Measurements from ENCODE around the gene SLC5A2. TPM values are rescaled to one million over a fixed set of nuclear protein-coding genes. Genes with fewer than 3 reads are reported as not detected.
"Not testable (repeated sequence)": the region's sequence is repeated elsewhere in the genome, so short reads cannot be mapped to it uniquely, and the experiment has no call there.

SLC5A2 gene
- polyA plus RNA-seq, 2 of the 4 experiments (the other 2 are of a cell fraction), result 0.09 to 0.46 TPM

- peak overlapping the region; percentile 85 to 90; a peak in 5 of 6 replicates for H3K27ac ChIP-seq
- TF ChIP-seq, protein P1, sequence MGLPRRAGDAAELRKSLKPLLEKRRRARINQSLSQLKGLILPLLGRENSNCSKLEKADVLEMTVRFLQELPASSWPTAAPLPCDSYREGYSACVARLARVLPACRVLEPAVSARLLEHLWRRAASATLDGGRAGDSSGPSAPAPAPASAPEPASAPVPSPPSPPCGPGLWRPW (IDR thresholded peaks at IDR 0.05), result no peak
- no peak for TF ChIP-seq MAFK (IDR thresholded peaks at IDR 0.05; ENCODE audit: partially characterized antibody)
- TF ChIP-seq, protein P2, sequence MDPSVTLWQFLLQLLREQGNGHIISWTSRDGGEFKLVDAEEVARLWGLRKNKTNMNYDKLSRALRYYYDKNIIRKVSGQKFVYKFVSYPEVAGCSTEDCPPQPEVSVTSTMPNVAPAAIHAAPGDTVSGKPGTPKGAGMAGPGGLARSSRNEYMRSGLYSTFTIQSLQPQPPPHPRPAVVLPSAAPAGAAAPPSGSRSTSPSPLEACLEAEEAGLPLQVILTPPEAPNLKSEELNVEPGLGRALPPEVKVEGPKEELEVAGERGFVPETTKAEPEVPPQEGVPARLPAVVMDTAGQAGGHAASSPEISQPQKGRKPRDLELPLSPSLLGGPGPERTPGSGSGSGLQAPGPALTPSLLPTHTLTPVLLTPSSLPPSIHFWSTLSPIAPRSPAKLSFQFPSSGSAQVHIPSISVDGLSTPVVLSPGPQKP (IDR thresholded peaks at IDR 0.05; ENCODE audit: low read depth, low read length), result no peak
- ATAC-seq (no peak), DNase-seq (ENCODE audit: low read depth in 1 of 2, low spot score in 1 of 2) (no peak), FAIRE-seq (no peak)
- H3K4me3 ChIP-seq, result peak overlapping the region; percentile 58
- POLR2A ChIA-PET, result interaction anchor here (1.2 to 1.8 kb wide), 4 partner anchors 17 to 485 kb away, joined by 4 to 12 read pairs (median 6); partner anchors contain the start of genes ARMC5, KAT8, SETD1A and ZNF646
- CTCF ChIA-PET, result interaction anchor here (0.6 to 5.5 kb wide), 31 partner anchors 8 to 1610 kb away, joined by 3 to 52 read pairs (median 4); partner anchors contain the start of genes ARMC5, HSD3B7 and PYCARD
- peak overlapping the region; percentile 61 for H3K4me2 ChIP-seq
- 91% methylated on average over 34 of the region's 34 CpGs for WGBS (ENCODE audit: missing lambda C conversion rate)
- H3K4me1 ChIP-seq, result no peaks in the 10 kb centered on the region
- no peaks in the 10 kb centered on the region for H3K9me3 ChIP-seq
Measured at GRCh38 chr16:31441956-31442355, 41.0 kb upstream of the SLC5A2 start.

DNA sequence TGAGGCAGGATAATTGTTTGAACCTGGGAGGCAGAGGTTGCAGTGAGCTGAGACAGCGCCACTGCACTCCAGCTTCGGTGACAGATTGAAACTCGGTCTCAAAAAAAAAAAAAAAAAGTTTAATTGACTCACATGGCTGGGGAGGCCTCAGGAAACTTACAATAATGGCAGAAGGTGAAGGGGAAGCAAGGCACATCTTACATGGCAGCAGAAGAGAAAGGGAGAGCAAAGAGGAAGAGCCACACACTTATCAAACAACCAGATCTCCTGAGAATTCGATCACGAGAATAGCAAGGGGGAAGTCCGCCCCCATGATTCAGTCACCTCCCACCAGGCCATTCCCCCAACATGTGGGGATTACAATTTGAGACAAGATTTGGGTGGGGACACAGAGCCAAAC lies 37.0 kb upstream of the SLC5A2 start:
- not testable (repeated sequence) for H3K27ac ChIP-seq; DNase-seq (ENCODE audit: low read depth in 1 of 2, low spot score in 1 of 2); H3K4me3 ChIP-seq; ATAC-seq; H3K9me3 ChIP-seq; H3K4me2 ChIP-seq; H3K4me1 ChIP-seq; FAIRE-seq
- CTCF ChIA-PET, result interaction anchor here (5.5 kb wide), 1 partner anchor 12 kb away, joined by 52 read pairs; the partner anchor contains the start of gene ARMC5
- WGBS (ENCODE audit: missing lambda C conversion rate), result 83% methylated on average over 6 of the region's 6 CpGs
- POLR2A ChIA-PET, result interaction anchor here (0.7 kb wide), 2 partner anchors 304 to 460 kb away, joined by 3 to 4 read pairs; no protein-coding TSS in a partner anchor

DNA sequence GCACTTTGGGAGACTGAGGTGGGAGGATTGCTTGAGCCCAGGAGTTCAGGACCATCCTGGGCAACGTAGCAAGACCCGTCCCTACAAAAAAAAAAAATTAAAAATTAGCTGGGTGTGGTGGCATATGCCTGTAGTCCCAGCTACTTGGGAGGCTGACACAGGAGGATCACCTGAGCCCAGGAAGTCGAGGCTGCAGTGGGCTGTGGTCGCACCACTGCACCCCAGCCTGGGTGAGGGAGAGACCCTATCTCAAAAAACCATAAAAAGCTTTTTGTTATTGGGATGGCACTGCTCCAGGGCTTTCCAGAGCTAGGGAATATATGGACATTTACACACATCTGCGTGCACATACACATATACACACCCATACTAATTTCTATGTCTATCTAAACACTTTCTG lies 31.7 kb upstream of the SLC5A2 start:
- TF ChIP-seq HOXB5 (CRISPR knock-in tag; IDR thresholded peaks at IDR 0.05), result no peak
- TF ChIP-seq, protein P3, sequence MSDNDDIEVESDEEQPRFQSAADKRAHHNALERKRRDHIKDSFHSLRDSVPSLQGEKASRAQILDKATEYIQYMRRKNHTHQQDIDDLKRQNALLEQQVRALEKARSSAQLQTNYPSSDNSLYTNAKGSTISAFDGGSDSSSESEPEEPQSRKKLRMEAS (IDR thresholded peaks at IDR 0.05), result no peak
- TF ChIP-seq JUNB (IDR thresholded peaks at IDR 0.05), result no peak
- DNase-seq (ENCODE audit: low read depth in 1 of 2, low spot score in 1 of 2) (no peak), FAIRE-seq (no peak), ATAC-seq (no peak)
- H3K4me2 ChIP-seq, result peak overlapping the region; percentile 60
- H3K9me3 ChIP-seq, result no peaks in the 10 kb centered on the region
- CTCF ChIA-PET, result interaction anchor here (1.0 to 2.5 kb wide), 13 partner anchors 7 to 498 kb away, joined by 3 to 15 read pairs (median 6); partner anchors contain the start of gene ZNF843
- POLR2A ChIA-PET, result interaction anchor here (1.0 to 1.4 kb wide), 3 partner anchors 9 to 333 kb away, joined by 3 to 8 read pairs (median 4); partner anchors contain the start of genes ARMC5, FUS and KAT8
- H3K4me1 ChIP-seq, result peaks cover 51% of the 10 kb centered on the region
- H3K4me3 ChIP-seq, result no peak overlapping the region
- 72% methylated on average over 5 of the region's 5 CpGs for WGBS (ENCODE audit: missing lambda C conversion rate)
- peak overlapping the region; percentile 74 to 85 for H3K27ac ChIP-seq

DNA sequence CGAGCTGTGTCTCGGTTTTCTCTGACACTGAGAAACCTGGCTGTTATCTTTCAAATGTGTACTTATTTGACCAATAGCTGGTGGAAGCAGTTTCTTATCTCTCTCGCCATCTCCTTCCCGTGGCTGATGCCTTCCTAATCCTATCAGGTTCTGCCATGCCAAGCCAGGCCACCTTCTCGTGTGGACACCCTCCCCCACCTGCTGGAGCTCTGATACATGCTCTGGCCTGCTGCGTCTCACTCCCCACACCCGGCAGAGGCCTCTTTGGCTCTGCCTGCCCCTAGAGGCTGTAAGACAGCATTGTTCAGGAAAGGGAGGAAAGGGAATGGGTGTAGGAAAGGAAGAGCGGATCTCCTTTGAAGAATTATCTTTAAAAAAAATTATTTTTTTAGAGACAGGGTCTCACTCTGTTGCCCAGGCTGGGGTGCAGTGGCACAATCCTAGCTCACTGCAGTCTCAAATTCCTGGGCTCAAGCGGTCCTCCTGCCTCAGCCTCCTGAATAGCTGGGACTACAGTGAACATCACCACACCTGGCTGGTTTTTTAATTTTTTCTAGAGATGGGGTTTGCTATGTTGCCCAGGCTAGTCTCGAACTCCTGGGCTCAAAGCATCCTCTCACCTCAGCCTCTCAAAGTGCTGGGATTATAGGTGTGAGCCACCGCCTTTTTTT lies 31.1 kb upstream of the SLC5A2 start:
- ATAC-seq, result peak; percentile 94 to 95
- peak overlapping the region; percentile 74 to 85 for H3K27ac ChIP-seq
- H3K4me1 ChIP-seq, result peaks cover 55% of the 10 kb centered on the region
- ChIA-PET CTCF (interaction anchor here (0.7 to 2.5 kb wide), 16 partner anchors 8 to 498 kb away, joined by 3 to 15 read pairs (median 4); partner anchors contain the start of gene ZNF843), POLR2A (interaction anchor here (0.5 to 1.4 kb wide), 4 partner anchors 8 to 385 kb away, joined by 3 to 8 read pairs (median 4); partner anchors contain the start of genes ARMC5, FUS and KAT8)
- H3K9me3 ChIP-seq, result no peaks in the 10 kb centered on the region
- peak overlapping the region; percentile 60 for H3K4me2 ChIP-seq
- FAIRE-seq, result no peak
- DNase-seq (ENCODE audit: low read depth in 1 of 2, low spot score in 1 of 2), result peak; percentile 82 to 85
- TF ChIP-seq HEYL (CRISPR knock-in tag; IDR thresholded peaks at IDR 0.05), result no peak
- peak; percentile 57; the same call in 1 of the 2 replicates for TF ChIP-seq MYC (IDR thresholded peaks at IDR 0.05; ENCODE audit: borderline replicate concordance, low read length)
- TF ChIP-seq ATOH8 (CRISPR knock-in tag; IDR thresholded peaks at IDR 0.05; ENCODE audit: low read depth), result no peak
- TF ChIP-seq RAD21 (conservative IDR thresholded peaks at IDR 0.05 in 1 of 2, IDR thresholded peaks at IDR 0.05 in 1 of 2), result peak in 1 of 2 experiments; percentile 47; a peak in 2 of 5 replicates
- no peak for TF ChIP-seq CHD4 (IDR thresholded peaks at IDR 0.05; ENCODE audit: borderline replicate concordance)
- no peak for TF ChIP-seq SREBF2 (IDR thresholded peaks at IDR 0.05)
- TF ChIP-seq SMC3 (IDR thresholded peaks at IDR 0.05), result 0 out of 3 replicates have a peak, but pooled peaks have one; percentile 3
- TF ChIP-seq CTCF (IDR thresholded peaks at IDR 0.05), result peak; percentile 29; the same call in 1 of the 3 replicates
- no peak for TF ChIP-seq CEBPB (IDR thresholded peaks at IDR 0.05)
- TF ChIP-seq JUNB (IDR thresholded peaks at IDR 0.05), result no peak
- TF ChIP-seq POLR2A (IDR thresholded peaks at IDR 0.05; ENCODE audit: low read length), result peak; percentile 15; the same call in 1 of the 2 replicates
- TF ChIP-seq, protein P3 (IDR thresholded peaks at IDR 0.05), result peak; percentile 27; the same call in 1 of the 2 replicates
- TF ChIP-seq NR3C1 (IDR thresholded peaks at IDR 0.05), result no peak
- WGBS (ENCODE audit: missing lambda C conversion rate), result 44% methylated on average over 10 of the region's 11 CpGs
- H3K4me3 ChIP-seq, result no peak overlapping the region
